GM18861 (cell line): ENCODE results near the gene URB1.
"Not testable (repeated sequence)": the region's sequence is repeated elsewhere in the genome, so short reads cannot be mapped to it uniquely, and the experiment has no call there.

Experiments
- ATAC-seq: cut with Tn5 transposase; IDR thresholded peaks from one replicate; pipeline ENCODE4 v1.9.1; 2021; ENCODE audit not compliant: unreplicated experiment

The URB1 gene

GRCh38 chr21:32322676-32323075 is 70.1 kb downstream of the URB1 start:
- no peak for ATAC-seq

DNA sequence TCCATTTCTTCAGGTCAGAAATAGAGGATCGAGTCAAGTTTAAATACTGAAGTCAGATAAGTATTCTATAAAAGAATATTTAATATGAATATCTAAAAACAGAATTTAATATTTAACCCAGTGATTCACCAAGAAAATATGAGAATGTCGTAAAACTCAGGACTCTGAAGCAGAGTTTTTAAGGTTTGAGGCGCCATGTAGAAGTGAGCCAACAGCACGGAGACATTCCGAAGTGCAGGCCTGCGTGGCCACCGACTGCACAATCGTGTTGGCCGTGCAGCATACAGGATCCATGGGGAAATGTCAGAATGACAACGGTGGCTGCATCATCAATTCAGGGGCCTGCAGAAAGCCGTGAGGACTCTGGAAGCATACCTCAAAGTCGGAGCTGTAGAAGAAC is 70.7 kb downstream of the URB1 start:
- no peak for ATAC-seq

DNA sequence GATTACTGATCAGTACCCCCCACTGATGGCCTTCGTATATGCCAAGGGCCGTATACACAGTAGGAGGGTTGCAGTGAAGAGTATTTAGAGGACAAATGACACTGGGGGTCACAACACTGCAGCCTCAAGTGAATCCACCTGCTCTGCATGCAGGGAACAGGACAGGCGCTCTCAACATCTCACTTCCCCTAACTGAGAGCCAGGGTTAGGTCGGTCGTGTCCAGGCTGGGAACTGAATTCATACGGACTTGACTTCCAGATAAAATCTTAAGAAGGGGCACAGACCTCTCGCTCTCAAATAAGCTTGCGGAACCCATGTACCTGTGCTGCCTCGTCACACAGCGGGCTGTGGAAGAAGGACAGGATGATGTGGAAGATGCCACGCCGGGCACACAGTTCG is 71.3 kb downstream of the URB1 start:
- no peak for ATAC-seq

DNA sequence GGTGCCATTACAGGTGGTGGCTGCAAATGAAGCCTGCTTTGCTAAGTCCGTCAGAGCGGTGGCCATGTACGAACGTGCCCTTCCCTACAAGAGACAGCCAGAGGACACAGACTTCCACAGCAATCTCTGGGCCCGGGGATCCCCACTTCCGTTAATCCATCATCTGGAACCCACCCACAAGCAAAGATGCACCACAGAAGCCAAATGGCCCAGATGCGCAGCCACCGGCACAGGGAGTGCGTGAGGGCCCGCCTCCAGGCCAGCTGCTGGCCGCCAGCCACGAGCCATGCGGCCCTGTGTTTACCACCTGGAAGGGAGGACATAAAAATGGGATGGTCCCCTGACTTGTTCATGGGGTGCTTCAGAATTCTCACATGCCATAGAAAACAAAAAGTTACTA is 72.1 kb downstream of the URB1 start:
- ATAC-seq: no peak

GRCh38 chr21:32320059-32320458 is 72.8 kb downstream of the URB1 start:
- no peak for ATAC-seq

GRCh38 chr21:32319012-32319411 is 73.8 kb downstream of the URB1 start:
- ATAC-seq: no peak

GRCh38 chr21:32317726-32318125 is 75.1 kb downstream of the URB1 start:
- no peak for ATAC-seq

DNA sequence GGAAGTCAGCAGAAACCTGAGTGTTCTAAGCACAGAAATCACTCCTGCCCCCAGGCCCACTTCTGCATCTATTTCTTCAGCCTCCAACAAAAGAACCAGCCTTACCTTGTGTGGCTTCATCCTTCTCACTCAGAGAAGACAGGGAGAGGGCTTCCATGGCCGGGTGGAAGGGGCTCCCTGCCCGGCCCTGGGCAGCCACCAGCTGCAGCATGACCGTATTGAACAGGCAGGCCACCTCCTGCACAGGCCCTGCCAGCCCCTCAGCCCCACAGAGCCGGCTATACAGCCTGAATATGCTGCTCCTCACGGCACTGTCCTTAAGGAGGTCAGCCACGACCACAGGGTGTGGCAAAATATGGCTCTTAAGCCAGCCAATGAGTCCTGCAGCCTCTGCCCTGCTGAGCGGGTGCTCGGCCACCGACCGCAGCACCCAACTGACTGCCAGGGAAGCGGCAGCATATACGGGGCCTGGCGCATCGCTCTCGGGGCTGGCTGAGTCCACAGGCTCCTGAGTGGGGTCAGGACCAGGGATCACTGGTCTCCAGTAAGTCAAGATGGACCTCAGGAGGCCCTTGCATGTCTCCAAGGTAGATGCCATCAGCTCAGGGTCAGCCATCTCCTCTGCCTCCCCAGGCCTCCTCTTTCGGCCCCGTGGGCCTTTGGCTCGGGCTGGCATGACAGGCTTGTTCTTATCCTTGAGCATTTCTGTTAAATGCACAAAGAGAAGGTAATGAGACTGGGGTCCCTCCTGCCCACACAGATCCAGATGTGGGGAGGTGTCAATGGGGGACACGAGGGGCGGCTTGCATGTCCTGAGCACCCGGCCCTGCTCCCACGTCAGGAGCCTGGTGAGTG is 76.2 kb downstream of the URB1 start:
- no peak for ATAC-seq

DNA sequence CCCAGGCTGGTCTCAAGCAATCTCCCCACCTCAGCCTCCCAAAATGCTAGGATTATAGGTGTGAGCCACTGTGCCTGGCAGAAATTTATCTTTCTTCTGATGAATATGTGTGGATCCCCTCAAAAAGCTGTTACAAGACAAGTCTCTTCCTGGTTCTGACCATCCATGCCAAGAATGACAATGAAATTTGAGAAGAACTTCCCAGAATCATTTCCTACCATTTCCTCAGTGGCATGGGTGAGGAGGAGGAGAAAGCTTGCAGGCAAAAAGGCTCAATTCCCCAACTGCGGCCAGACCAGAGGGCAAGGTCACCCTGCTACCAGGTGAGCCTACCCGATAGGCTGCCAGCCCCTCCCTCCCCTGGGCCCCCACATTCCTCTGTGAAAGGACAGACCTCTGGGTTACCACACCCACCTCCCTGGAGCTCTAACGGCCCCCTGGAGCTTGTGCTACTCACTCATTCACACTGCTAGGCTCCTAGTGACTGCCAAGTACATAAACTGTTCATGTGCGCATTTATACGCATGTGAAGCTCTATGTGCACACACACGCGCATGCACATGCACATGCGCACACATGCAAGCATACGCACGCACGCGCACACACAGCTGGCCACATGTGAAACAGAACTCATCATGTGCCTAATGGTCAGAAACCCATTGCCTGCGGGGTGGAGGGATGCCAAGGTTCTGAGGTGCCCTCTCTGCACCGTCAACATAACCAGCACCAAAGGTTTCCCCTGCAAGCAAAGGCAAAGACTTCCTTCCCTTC is 77.1 kb downstream of the URB1 start:
- ATAC-seq: no peak

DNA sequence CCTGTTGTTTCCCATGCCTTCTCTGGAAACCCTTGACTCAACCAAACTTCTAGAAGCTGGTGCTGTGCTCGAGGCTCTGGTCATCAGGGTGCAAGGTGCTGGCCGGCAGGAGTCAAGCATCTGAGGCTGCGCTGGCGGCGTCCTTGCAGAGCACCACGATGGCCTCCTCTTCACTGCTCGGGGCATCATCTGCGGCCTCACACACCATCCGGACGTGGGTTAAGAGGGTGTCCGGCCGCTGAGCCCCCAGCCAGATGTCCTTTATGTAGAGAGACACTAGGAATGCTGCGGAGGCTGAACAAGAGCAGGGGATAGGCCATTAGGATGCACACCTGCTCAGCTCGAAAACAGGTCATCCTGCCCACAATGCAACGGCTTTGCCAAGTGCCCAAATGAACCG is 78.0 kb downstream of the URB1 start:
- ATAC-seq: no peak

- no peak for ATAC-seq
Measured at GRCh38 chr21:32312976-32313375, 79.8 kb downstream of the URB1 start.

DNA sequence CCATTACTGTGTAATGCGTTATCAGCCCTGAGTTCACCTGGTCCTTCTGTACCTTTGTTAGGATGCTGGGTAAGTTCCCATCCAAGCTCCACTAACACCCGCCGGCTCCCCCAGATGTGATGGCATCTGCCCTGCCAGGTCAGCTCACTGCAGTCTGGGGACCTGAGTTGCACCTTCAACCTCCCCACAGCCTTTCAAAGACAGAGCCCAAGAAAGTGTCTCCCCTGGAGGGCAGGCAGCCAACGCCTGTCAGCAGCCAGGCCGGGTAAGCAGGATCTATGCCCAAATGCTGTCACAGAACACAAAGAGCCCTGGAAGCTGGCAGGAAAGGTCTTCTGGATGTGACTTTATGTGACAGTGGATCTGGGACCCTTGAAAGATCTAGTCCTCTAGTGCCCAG is 80.5 kb downstream of the URB1 start:
- no peak for ATAC-seq

- ATAC-seq: no peak
Measured at GRCh38 chr21:32311621-32312020, 81.2 kb downstream of the URB1 start.

DNA sequence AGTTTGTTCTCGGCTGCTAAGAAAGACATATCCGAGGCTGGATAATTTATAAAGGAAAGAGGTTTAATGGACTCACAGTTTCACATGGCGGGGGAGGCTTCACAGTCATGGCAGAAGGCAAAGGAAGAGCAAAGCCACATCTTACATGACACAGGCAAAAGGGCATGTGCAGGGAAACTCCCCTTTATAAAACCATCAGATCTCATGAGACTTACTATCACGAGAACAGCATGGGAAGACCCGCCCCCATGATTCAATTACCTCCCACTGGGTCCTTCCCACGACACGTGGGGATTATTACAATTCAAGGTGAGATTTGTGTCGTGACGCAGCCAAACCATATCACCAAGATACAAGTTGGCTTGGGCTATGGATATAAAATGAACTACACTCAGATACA is 81.8 kb downstream of the URB1 start:
- ATAC-seq: not testable (repeated sequence)

- ATAC-seq: no peak
Measured at GRCh38 chr21:32309906-32310460, 82.8 kb downstream of the URB1 start.

GRCh38 chr21:32308696-32309095 is 84.1 kb downstream of the URB1 start:
- ATAC-seq: no peak

DNA sequence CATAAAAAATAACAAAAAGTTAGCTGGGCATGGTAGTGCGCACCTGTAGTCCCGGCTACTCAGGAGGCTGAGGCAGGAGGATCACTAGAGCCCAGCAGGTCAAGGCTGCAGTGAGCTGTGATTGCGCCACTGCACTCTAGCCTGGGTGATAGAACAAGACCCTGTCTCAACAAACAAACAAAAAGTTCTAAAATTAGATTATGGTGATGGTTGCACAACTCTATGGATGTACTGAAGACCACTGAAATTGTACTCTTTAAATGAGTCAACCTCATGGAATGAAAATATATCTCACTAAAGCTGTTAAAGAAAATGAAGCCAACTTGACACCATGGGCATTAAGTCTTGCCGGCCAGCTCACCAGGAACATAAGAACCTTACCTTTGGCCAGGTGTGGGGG is 85.1 kb downstream of the URB1 start:
- ATAC-seq: no peak

- no peak for ATAC-seq
Measured at GRCh38 chr21:32306021-32306780, 86.6 kb downstream of the URB1 start.

- ATAC-seq: no peak
Measured at GRCh38 chr21:32304998-32305397, 87.8 kb downstream of the URB1 start.

DNA sequence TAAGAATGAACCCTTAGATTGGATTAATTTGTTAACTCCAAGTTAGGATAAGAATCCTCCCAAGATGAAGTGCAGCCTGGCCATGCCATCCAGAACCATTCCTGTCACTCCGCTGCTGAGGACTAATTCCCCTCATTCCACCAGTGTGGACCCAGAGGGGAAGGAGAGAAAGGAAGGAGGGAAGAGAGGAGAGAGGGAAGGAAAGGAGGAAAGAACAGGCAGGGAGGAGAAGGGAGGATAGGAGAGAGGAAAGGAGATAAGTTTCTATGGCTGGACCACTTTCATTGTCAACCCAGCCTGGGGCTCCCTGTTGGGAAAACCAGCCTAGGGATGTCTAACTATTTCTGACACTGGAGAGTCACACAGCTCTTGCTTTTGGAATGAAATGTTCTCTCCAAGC is 89.4 kb downstream of the URB1 start:
- ATAC-seq: no peak

- no peak for ATAC-seq
Measured at GRCh38 chr21:32302560-32302959, 90.3 kb downstream of the URB1 start.
